C4-2B (cell line): ENCODE measurements around the gene TIMM10.

Experiments used
- ZFX ChIP-seq: fragments of 450-650 bp; IDR thresholded peaks from 2 replicates; pipeline ENCODE4 v1.6.1; 2017
- TF ChIP-seq, protein P1 (sequence below): fragments of 450-650 bp; conservative IDR thresholded peaks from 2 replicates; pipeline ENCODE4 v1.5.1; 2017; ENCODE audit warnings: mild to moderate bottlenecking

DNA sequence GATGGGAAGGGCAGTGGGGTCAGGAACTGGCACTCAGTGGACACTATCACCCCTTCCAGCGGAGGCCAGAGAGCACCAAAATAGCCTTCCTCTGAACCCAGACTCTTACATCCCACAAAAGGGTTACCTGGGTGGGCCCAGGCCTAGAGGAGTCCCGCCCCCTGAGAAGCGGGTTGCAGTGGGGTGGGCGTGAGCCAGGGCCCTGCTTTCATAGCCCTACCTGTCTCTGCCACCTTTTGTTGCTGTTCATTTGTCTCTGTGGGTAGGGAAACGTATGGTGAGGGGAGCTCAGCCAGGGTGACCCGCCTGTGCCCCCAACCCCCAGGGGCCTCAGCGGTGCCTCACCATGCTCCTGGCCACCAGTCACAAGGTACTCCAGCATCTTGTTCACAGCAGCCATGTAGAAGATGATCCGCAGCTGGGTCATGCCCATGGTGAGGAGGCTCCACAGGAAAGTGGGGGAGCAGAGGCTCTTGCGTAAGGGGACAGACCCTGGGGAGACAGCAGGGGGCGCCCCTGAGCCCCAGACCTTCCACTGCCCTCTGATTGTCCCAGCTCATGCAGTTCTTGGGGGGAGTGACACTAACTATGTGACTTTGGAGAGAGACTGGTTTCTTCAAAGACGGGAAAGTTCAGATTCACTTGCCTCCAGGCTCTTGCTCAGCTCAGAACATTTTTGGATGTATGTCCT lies 39.0 kb downstream of the TIMM10 start:
- TF ChIP-seq ZFX, result no peak
- TF ChIP-seq, protein P1, sequence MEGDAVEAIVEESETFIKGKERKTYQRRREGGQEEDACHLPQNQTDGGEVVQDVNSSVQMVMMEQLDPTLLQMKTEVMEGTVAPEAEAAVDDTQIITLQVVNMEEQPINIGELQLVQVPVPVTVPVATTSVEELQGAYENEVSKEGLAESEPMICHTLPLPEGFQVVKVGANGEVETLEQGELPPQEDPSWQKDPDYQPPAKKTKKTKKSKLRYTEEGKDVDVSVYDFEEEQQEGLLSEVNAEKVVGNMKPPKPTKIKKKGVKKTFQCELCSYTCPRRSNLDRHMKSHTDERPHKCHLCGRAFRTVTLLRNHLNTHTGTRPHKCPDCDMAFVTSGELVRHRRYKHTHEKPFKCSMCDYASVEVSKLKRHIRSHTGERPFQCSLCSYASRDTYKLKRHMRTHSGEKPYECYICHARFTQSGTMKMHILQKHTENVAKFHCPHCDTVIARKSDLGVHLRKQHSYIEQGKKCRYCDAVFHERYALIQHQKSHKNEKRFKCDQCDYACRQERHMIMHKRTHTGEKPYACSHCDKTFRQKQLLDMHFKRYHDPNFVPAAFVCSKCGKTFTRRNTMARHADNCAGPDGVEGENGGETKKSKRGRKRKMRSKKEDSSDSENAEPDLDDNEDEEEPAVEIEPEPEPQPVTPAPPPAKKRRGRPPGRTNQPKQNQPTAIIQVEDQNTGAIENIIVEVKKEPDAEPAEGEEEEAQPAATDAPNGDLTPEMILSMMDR, result peak; percentile 78; the same call in 1 of the 2 replicates
